ENCODE results near the gene RAPGEF4.

Gene RAPGEF4

GRCh38 chr2:173008786-173009185 is 273.1 kb downstream of the RAPGEF4 start:
- Histone ChIP-seq H3K4me3 (ENCODE audit: low read length) (no peak overlapping the region), H3K27me3 (ENCODE audit: control insufficient read depth, low read length) (peaks cover 19% of the 10 kb centered on the region), H3K4me2 (ENCODE audit: low read length) (no peak overlapping the region), H3K4me1 (ENCODE audit: control insufficient read depth, low read length) (no peaks in the 10 kb centered on the region), H3K9me3 (ENCODE audit: control insufficient read depth, insufficient read depth, low read length) (no peaks in the 10 kb centered on the region), H3F3A (ENCODE audit: control insufficient read depth, insufficient read depth) (no peaks in the 10 kb centered on the region), H3K9me2 (replicated peaks; ENCODE audit: control insufficient read depth, low read length) (no peaks in the 10 kb centered on the region), H3K79me2 (ENCODE audit: control insufficient read depth, low read length) (no peaks in the 10 kb centered on the region), H3K36me3 (ENCODE audit: control insufficient read depth, low read length) (no peaks in the 10 kb centered on the region), H4K20me1 (ENCODE audit: control insufficient read depth, insufficient read depth, low read depth, low read length) (no peaks in the 10 kb centered on the region), H3K27ac (ENCODE audit: low read depth, low read length) (no peak overlapping the region)
- TF ChIP-seq EZH2phosphoT487 (IDR thresholded peaks at IDR 0.05; ENCODE audit: borderline replicate concordance, low read length) (no peak), CTCF (IDR thresholded peaks at IDR 0.05; ENCODE audit: low read depth, low read length, poor library complexity, severe bottlenecking) (no peak)

DNA sequence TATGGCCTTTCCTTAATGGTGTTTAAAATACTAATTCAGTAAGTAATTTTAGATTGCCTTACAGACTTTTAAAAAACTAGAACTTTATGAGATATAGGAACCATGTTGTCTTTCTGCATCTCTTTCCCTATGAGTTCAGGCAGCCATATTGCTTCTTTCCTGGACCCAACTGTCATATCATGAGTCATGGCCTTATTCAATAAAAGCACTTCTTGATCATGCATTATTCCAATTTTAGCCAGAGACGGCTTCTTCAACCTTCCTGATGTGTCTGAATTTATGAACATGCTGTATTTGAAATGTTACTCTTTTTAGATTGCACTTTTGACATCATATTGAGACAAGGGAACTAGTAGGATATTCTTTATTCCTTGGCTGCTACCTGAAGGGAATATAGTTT is 274.6 kb downstream of the RAPGEF4 start:
- no peaks in the 10 kb centered on the region for H3K9me2 ChIP-seq (replicated peaks; ENCODE audit: control insufficient read depth, low read length)
- no peak overlapping the region for H3K4me3 ChIP-seq (ENCODE audit: low read length)
- no peaks in the 10 kb centered on the region for H4K20me1 ChIP-seq (ENCODE audit: control insufficient read depth, insufficient read depth, low read depth, low read length)
- no peaks in the 10 kb centered on the region for H3K36me3 ChIP-seq (ENCODE audit: control insufficient read depth, low read length)
- no peaks in the 10 kb centered on the region for H3F3A ChIP-seq (ENCODE audit: control insufficient read depth, insufficient read depth)
- H3K4me2 ChIP-seq (ENCODE audit: low read length): no peak overlapping the region
- no peaks in the 10 kb centered on the region for H3K9me3 ChIP-seq (ENCODE audit: control insufficient read depth, insufficient read depth, low read length)
- H3K27ac ChIP-seq (ENCODE audit: low read depth, low read length): no peak overlapping the region
- TF ChIP-seq EZH2phosphoT487 (IDR thresholded peaks at IDR 0.05; ENCODE audit: borderline replicate concordance, low read length): no peak
- TF ChIP-seq CTCF (IDR thresholded peaks at IDR 0.05; ENCODE audit: low read depth, low read length, poor library complexity, severe bottlenecking): no peak
- H3K4me1 ChIP-seq (ENCODE audit: control insufficient read depth, low read length): no peaks in the 10 kb centered on the region
- no peaks in the 10 kb centered on the region for H3K79me2 ChIP-seq (ENCODE audit: control insufficient read depth, low read length)
- H3K27me3 ChIP-seq (ENCODE audit: control insufficient read depth, low read length): peaks cover 19% of the 10 kb centered on the region

- Histone ChIP-seq H3F3A (ENCODE audit: control insufficient read depth, insufficient read depth) (no peaks in the 10 kb centered on the region), H3K4me3 (ENCODE audit: low read length) (no peak overlapping the region), H3K9me3 (ENCODE audit: control insufficient read depth, insufficient read depth, low read length) (no peaks in the 10 kb centered on the region), H3K9me2 (replicated peaks; ENCODE audit: control insufficient read depth, low read length) (no peaks in the 10 kb centered on the region), H3K4me2 (ENCODE audit: low read length) (no peak overlapping the region), H3K79me2 (ENCODE audit: control insufficient read depth, low read length) (no peaks in the 10 kb centered on the region), H3K36me3 (ENCODE audit: control insufficient read depth, low read length) (no peaks in the 10 kb centered on the region), H3K4me1 (ENCODE audit: control insufficient read depth, low read length) (no peaks in the 10 kb centered on the region), H3K27ac (ENCODE audit: low read depth, low read length) (no peak overlapping the region), H4K20me1 (ENCODE audit: control insufficient read depth, insufficient read depth, low read depth, low read length) (no peaks in the 10 kb centered on the region), H3K27me3 (ENCODE audit: control insufficient read depth, low read length) (peaks cover 7% of the 10 kb centered on the region; the same call in 1 of the 2 replicates)
- TF ChIP-seq CTCF (IDR thresholded peaks at IDR 0.05; ENCODE audit: low read depth, low read length, poor library complexity, severe bottlenecking) (no peak), EZH2phosphoT487 (IDR thresholded peaks at IDR 0.05; ENCODE audit: borderline replicate concordance, low read length) (no peak)
These were observed 280.8 kb downstream of the RAPGEF4 start for GRCh38 chr2:173016451-173016850.
